GM12801 (cell line): ENCODE results near the gene PALD1.

Experiments
- CTCF ChIP-seq: IDR thresholded peaks from one replicate; pipeline ENCODE4 v1.5.1; 2011; ENCODE audit warnings: control low read depth; ENCODE audit not compliant: insufficient read length; ENCODE audit errors: extremely low read depth

PALD1 gene

GRCh38 chr10:70528741-70529362 lies 50.3 kb downstream of the PALD1 start:
- TF ChIP-seq CTCF = no peak

DNA sequence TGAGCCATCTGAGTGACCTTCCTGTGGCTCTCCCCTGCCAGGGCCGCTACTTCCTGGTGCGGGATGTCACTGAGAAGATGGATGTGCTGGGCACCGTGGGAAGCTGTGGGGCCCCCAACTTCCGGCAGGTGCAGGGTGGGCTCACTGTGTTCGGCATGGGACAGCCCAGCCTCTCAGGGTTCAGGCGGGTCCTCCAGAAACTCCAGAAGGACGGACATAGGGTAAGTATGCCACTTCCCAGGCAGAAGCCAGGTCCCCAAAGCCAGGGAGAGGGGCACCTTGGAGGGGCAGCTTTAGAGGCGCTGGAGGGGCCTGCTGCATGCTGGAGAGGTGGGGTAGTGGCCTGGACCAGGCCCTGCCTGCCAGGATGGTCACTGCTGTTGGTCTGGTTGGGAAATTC lies 51.3 kb downstream of the PALD1 start:
- no peak for TF ChIP-seq CTCF

GRCh38 chr10:70530315-70530714 lies 51.7 kb downstream of the PALD1 start:
- TF ChIP-seq CTCF = no peak

- TF ChIP-seq CTCF = no peak
Measured at GRCh38 chr10:70532554-70533188, 54.1 kb downstream of the PALD1 start.

- no peak for TF ChIP-seq CTCF
Measured at GRCh38 chr10:70533189-70533558, 54.6 kb downstream of the PALD1 start.

DNA sequence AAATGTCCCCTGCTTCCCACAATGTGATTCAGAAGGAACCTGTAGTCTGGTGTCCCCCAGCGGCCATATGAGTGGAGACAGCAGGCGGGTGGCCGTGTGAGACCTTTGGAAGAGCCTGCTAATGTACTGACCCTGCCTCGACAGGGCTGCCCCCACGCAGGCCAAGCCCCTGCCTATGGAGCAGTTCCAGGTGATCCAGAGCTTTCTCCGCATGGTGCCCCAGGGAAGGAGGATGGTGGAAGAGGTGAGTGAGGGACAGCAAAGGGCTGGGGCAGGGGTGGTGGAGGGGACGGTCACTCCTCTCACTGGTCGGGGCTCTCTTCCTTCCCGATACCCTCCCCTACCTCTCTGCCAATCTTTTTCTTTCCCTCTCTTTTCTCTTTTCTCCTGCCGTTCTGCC lies 55.7 kb downstream of the PALD1 start:
- no peak for TF ChIP-seq CTCF

DNA sequence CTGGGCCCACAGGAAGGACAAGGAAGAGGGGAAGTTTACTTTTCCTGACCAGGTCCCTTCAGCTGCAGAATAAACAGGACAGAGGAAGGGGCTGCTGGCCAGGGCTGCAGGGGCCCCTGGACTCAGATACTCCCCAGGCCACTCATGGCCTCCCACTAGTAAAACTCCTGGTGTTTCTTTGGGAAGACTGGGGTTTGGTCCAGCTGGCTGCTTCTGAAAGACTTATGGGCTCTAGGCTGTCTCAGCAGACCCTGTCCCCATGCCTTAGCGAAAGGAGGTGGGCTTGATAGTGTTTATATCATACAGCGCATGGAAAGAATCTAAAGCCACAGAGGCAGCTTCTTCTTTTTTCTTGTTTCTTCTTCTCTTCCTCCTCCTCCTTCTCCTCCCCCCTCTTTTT lies 56.4 kb downstream of the PALD1 start:
- TF ChIP-seq CTCF = no peak
